HepG2 (cell line): ENCODE results near the gene GJC2. TPM values are rescaled to one million over a fixed set of nuclear protein-coding genes. Genes with fewer than 3 reads are reported as not detected.
A peak's percentile ranks its signal among the peaks of the same experiment; 100 is the strongest.

Experiments
- ARID2 ChIP-seq: sonication (generic); formaldehyde crosslinking; IDR thresholded peaks from 2 replicates; pipeline ENCODE4 v1.8.1; 2022; ENCODE audit warnings: mild to moderate bottlenecking, missing genetic modification reagents, borderline replicate concordance
- GATA4 ChIP-seq: sonication (generic); IDR thresholded peaks from 2 replicates; pipeline ENCODE4 v1.6.1; 2016; ENCODE audit warnings: antibody characterized with exemption, low read depth, borderline replicate concordance
- ISX ChIP-seq: sonication (generic); formaldehyde crosslinking; conservative IDR thresholded peaks from 2 replicates; pipeline ENCODE4 v1.5.0; 2020; ENCODE audit warnings: missing genetic modification reagents
- KDM3A ChIP-seq: IDR thresholded peaks from 2 replicates; pipeline ENCODE4 v1.6.1; 2018; ENCODE audit warnings: low read depth, missing compliant biosample characterization
- MAF1 ChIP-seq: sonication (generic); formaldehyde crosslinking; IDR thresholded peaks from 2 replicates; pipeline ENCODE4 v1.5.0; 2020; ENCODE audit warnings: missing genetic modification reagents, borderline replicate concordance
- MTA3 ChIP-seq: sonication (generic); formaldehyde crosslinking; IDR thresholded peaks from 2 replicates; pipeline ENCODE4 v1.4.0; 2020; ENCODE audit warnings: missing genetic modification reagents
- MTF1 ChIP-seq: sonication (generic); formaldehyde crosslinking; IDR thresholded peaks from 2 replicates; pipeline ENCODE4 v1.5.0; 2020; ENCODE audit warnings: missing genetic modification reagents
- MTF2 ChIP-seq: sonication (generic); formaldehyde crosslinking; IDR thresholded peaks from 2 replicates; pipeline ENCODE4 v1.5.0; 2020; ENCODE audit warnings: missing genetic modification reagents, borderline replicate concordance
- NCOA1 ChIP-seq: sonication (generic); formaldehyde crosslinking; IDR thresholded peaks from 2 replicates; pipeline ENCODE4 v1.9.0; 2021; ENCODE audit warnings: missing genetic modification reagents
- NCOA5 ChIP-seq: sonication (generic); formaldehyde crosslinking; IDR thresholded peaks from 2 replicates; pipeline ENCODE4 v1.4.0; 2020; ENCODE audit warnings: missing genetic modification reagents
- NR3C1 ChIP-seq: sonication (generic); formaldehyde crosslinking; IDR thresholded peaks from 2 replicates; pipeline ENCODE4 v1.4.0; 2020; ENCODE audit warnings: missing genetic modification reagents
- REXO4 ChIP-seq: sonication (generic); formaldehyde crosslinking; IDR thresholded peaks from 2 replicates; pipeline ENCODE4 v1.8.0; 2022; ENCODE audit warnings: missing genetic modification reagents, mild to moderate bottlenecking, borderline replicate concordance
- SYNCRIP ChIP-seq: fragments of 200-400 bp; formaldehyde crosslinking; IDR thresholded peaks from 2 replicates; pipeline ENCODE4 v1.6.1; 2018; ENCODE audit warnings: mild to moderate bottlenecking, low read depth, low read length; ENCODE audit not compliant: insufficient read depth
- ZFP37 ChIP-seq: sonication (generic); formaldehyde crosslinking; IDR thresholded peaks from 2 replicates; pipeline ENCODE4 v1.4.0; 2020; ENCODE audit warnings: missing genetic modification reagents, borderline replicate concordance
- ZNF367 ChIP-seq: sonication (generic); formaldehyde crosslinking; IDR thresholded peaks from 2 replicates; pipeline ENCODE4 v1.4.0; 2020; ENCODE audit warnings: missing genetic modification reagents, borderline replicate concordance
- ZNF451 ChIP-seq: sonication (generic); formaldehyde crosslinking; IDR thresholded peaks from 2 replicates; pipeline ENCODE4 v1.5.0; 2020; ENCODE audit warnings: mild to moderate bottlenecking, missing genetic modification reagents
- ZNF543 ChIP-seq: sonication (generic); formaldehyde crosslinking; IDR thresholded peaks from 2 replicates; pipeline ENCODE4 v1.4.0; 2020; ENCODE audit warnings: mild to moderate bottlenecking, missing genetic modification reagents
- ZNF788 ChIP-seq: sonication (generic); formaldehyde crosslinking; IDR thresholded peaks from 2 replicates; pipeline ENCODE4 v1.5.0; 2020; ENCODE audit warnings: mild to moderate bottlenecking, missing genetic modification reagents, borderline replicate concordance
- polyA plus RNA-seq, 8 experiments: library from polyadenylated mRNA; depleted of rRNA in 3 of 8; stranded (reverse) in 7 of 8; unstranded in 1 of 8; fragments of >200 nt; fragmentation: Illumina TruSeq in 4 of 8; extraction: Trizol in 4 of 8; gene quantifications; 2 replicates each; pipeline versions ENCODE4 v1.2.1 to v1.2.3, GENCODE V29; 2011 to 2016; ENCODE audit warnings: low read depth in 4 of 8, missing spikeins in 1 of 8, mixed read lengths in 1 of 8; ENCODE audit not compliant: insufficient read depth in 1 of 8
- total RNA-seq, 5 experiments: library from RNA; depleted of rRNA; stranded (reverse); fragments of >200 nt; fragmentation: Illumina TruSeq; extraction: Trizol; gene quantifications; 2 replicates each; pipeline ENCODE4 v1.2.3, GENCODE V29; 2016; ENCODE audit warnings: low read depth in 1 of 5
- TF ChIP-seq, protein P1 (sequence below): sonication (generic); formaldehyde crosslinking; conservative IDR thresholded peaks from 2 replicates; pipeline ENCODE4 v1.4.0; 2020; ENCODE audit warnings: missing genetic modification reagents
- TF ChIP-seq, protein P2 (sequence below): fragments of 450-650 bp; IDR thresholded peaks from 2 replicates; pipeline ENCODE4 v1.6.1; 2017; ENCODE audit warnings: mild to moderate bottlenecking
- TF ChIP-seq, protein P3 (sequence below): sonication (generic); formaldehyde crosslinking; IDR thresholded peaks from 2 replicates; pipeline ENCODE4 v1.5.1; 2020; ENCODE audit warnings: mild to moderate bottlenecking, moderate library complexity, missing genetic modification reagents
- TF ChIP-seq, protein P4 (sequence below): IDR thresholded peaks from 2 replicates; pipeline ENCODE4 v1.6.1; 2016; ENCODE audit warnings: missing biosample characterization, missing genetic modification reagents, low read depth

GJC2 gene
- total and polyA plus RNA-seq, 2 of the 13 experiments (the other 11 are each of a cell fraction or from before 2014, with no cell fraction given): 1.6 to 3.8 TPM

DNA sequence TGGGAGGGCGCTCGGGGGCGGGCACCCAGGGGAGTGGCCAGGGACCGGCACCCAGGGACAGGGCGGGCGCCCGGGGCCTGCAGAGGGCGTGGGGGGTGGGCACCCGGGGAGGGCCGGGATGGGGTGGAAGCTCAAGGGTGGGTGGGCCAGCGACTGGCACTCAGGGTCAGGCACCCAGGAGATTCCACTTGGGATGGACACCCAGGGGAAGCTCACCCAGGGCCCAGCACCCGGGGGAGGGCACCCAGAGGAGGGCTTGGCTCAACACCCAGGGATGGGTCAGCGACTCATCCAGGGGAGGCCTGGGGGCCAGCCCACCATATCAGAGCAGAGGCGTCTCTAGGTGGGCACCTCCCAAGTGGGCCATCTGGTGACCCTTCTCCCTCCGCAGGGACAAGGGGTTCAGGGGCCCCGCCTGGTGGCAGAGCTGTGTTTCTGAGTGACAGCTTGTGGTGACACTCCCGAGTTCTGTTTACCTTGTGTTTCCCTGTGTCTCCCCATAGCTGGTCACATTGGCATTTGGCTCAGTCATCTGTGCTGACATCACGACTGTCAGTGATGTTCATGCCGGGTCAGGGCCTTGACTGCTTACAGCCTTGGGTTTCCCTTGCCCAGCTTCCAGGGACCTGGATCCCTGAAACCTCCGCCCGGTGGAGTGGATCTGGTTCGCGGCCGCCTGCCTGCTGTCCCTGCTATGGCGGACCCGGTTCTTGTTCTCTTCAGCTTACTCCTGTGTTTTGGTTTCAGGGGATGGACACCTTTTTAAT lies 16.6 kb downstream of the GJC2 start (continued):
- TF ChIP-seq, protein P1, sequence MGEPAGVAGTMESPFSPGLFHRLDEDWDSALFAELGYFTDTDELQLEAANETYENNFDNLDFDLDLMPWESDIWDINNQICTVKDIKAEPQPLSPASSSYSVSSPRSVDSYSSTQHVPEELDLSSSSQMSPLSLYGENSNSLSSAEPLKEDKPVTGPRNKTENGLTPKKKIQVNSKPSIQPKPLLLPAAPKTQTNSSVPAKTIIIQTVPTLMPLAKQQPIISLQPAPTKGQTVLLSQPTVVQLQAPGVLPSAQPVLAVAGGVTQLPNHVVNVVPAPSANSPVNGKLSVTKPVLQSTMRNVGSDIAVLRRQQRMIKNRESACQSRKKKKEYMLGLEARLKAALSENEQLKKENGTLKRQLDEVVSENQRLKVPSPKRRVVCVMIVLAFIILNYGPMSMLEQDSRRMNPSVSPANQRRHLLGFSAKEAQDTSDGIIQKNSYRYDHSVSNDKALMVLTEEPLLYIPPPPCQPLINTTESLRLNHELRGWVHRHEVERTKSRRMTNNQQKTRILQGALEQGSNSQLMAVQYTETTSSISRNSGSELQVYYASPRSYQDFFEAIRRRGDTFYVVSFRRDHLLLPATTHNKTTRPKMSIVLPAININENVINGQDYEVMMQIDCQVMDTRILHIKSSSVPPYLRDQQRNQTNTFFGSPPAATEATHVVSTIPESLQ (CRISPR knock-in tag): no peak
- TF ChIP-seq, protein P2, sequence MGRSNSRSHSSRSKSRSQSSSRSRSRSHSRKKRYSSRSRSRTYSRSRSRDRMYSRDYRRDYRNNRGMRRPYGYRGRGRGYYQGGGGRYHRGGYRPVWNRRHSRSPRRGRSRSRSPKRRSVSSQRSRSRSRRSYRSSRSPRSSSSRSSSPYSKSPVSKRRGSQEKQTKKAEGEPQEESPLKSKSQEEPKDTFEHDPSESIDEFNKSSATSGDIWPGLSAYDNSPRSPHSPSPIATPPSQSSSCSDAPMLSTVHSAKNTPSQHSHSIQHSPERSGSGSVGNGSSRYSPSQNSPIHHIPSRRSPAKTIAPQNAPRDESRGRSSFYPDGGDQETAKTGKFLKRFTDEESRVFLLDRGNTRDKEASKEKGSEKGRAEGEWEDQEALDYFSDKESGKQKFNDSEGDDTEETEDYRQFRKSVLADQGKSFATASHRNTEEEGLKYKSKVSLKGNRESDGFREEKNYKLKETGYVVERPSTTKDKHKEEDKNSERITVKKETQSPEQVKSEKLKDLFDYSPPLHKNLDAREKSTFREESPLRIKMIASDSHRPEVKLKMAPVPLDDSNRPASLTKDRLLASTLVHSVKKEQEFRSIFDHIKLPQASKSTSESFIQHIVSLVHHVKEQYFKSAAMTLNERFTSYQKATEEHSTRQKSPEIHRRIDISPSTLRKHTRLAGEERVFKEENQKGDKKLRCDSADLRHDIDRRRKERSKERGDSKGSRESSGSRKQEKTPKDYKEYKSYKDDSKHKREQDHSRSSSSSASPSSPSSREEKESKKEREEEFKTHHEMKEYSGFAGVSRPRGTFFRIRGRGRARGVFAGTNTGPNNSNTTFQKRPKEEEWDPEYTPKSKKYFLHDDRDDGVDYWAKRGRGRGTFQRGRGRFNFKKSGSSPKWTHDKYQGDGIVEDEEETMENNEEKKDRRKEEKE: no peak
- TF ChIP-seq NCOA5 (CRISPR knock-in tag) (no peak), ZFP37 (no peak), MTF2 (CRISPR knock-in tag) (no peak), KDM3A (CRISPR knock-in tag) (no peak), NCOA1 (no peak), ZNF788 (no peak), NR3C1 (no peak), ARID2 (CRISPR knock-in tag) (no peak), GATA4 (no peak), SYNCRIP (no peak), ISX (CRISPR knock-in tag) (no peak), ZNF367 (CRISPR knock-in tag) (no peak), MTF1 (CRISPR knock-in tag) (no peak), REXO4 (CRISPR knock-in tag) (no peak), ZNF543 (0 out of 2 replicates have a peak, but pooled peaks have one; percentile 27), MAF1 (CRISPR knock-in tag) (no peak), ZNF451 (CRISPR knock-in tag) (no peak), MTA3 (CRISPR knock-in tag) (no peak)
- TF ChIP-seq, protein P3, sequence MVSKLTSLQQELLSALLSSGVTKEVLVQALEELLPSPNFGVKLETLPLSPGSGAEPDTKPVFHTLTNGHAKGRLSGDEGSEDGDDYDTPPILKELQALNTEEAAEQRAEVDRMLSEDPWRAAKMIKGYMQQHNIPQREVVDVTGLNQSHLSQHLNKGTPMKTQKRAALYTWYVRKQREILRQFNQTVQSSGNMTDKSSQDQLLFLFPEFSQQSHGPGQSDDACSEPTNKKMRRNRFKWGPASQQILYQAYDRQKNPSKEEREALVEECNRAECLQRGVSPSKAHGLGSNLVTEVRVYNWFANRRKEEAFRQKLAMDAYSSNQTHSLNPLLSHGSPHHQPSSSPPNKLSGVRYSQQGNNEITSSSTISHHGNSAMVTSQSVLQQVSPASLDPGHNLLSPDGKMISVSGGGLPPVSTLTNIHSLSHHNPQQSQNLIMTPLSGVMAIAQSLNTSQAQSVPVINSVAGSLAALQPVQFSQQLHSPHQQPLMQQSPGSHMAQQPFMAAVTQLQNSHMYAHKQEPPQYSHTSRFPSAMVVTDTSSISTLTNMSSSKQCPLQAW: no peak; the same call in 1 of the 2 replicates
- TF ChIP-seq, protein P4, sequence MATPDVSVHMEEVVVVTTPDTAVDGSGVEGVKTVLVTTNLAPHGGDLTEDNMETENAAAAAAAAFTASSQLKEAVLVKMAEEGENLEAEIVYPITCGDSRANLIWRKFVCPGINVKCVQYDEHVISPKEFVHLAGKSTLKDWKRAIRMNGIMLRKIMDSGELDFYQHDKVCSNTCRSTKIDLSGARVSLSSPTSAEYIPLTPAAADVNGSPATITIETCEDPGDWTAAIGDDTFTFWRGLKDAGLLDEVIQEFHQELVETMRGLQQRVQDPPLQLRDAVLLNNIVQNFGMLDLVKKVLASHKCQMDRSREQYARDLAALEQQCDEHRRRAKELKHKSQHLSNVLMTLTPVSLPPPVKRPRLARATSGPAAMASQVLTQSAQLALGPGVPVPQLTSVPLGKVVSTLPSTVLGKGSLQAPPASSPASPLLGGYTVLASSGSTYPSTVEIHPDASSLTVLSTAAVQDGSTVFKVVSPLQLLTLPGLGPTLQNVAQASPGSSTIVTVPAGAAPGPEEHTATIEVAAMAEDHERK (CRISPR knock-in tag): no peak
